Neuronal stem cell (in vitro differentiated cells): ENCODE measurements around the gene KIAA0232.

ENCODE experiments used
- DNase-seq: peaks from one replicate; pipeline ENCODE4 v3.0.0-alpha.2; 2013; ENCODE audit warnings: low spot score
- H2AFZ ChIP-seq: one replicate; pipeline ENCODE4 v1.6.1; 2013; ENCODE audit warnings: mild to moderate bottlenecking, low read length, inconsistent platforms
- H2AK5ac ChIP-seq: 2 replicates; pipeline ENCODE4 v1.6.1; 2013; ENCODE audit warnings: low read depth, mild to moderate bottlenecking, inconsistent platforms, low read length, moderate library complexity, mixed read lengths
- H2BK120ac ChIP-seq: 2 replicates; pipeline ENCODE4 v1.6.1; 2013; ENCODE audit warnings: low read depth, mild to moderate bottlenecking, inconsistent platforms, low read length, moderate library complexity, mixed read lengths
- H2BK12ac ChIP-seq: one replicate; pipeline ENCODE4 v1.6.1; 2013; ENCODE audit warnings: low read length, inconsistent platforms
- H2BK15ac ChIP-seq: 2 replicates; pipeline ENCODE4 v1.6.1; 2013; ENCODE audit warnings: mild to moderate bottlenecking, low read length, inconsistent platforms, mixed read lengths
- H2BK5ac ChIP-seq: one replicate; pipeline ENCODE4 v1.6.1; 2013; ENCODE audit warnings: inconsistent platforms, mild to moderate bottlenecking, low read length, moderate library complexity
- H3K14ac ChIP-seq: one replicate; pipeline ENCODE4 v1.6.1; 2013; ENCODE audit warnings: low read length, inconsistent platforms
- H3K18ac ChIP-seq: 2 replicates; pipeline ENCODE4 v1.6.1; 2013; ENCODE audit warnings: low read length, inconsistent platforms
- H3K23ac ChIP-seq: 2 replicates; pipeline ENCODE4 v1.6.1; 2013; ENCODE audit warnings: low read depth, mild to moderate bottlenecking, mixed read lengths, low read length, inconsistent platforms; ENCODE audit not compliant: poor library complexity
- H3K27ac ChIP-seq: replicated peaks from 3 replicates; pipeline ENCODE4 v1.5.1; 2013; ENCODE audit warnings: low read length, inconsistent platforms
- H3K27me3 ChIP-seq, 3 experiments: 2 replicates each; pipeline ENCODE4 v1.6.1; 2013; ENCODE audit warnings: low read length in 3 of 3, mild to moderate bottlenecking in 2 of 3, inconsistent platforms in 1 of 3, low read depth in 1 of 3, mixed read lengths in 1 of 3, moderate library complexity in 1 of 3; ENCODE audit not compliant: control insufficient read depth in 3 of 3, insufficient read depth in 3 of 3
- H3K36me3 ChIP-seq, 2 donors: replicated peaks in 1 of 2; 2 replicates each; pipeline ENCODE4 v1.6.1; 2013; ENCODE audit warnings: low read length in 2 of 2; ENCODE audit not compliant: control insufficient read depth in 2 of 2, insufficient read depth in 2 of 2
- H3K4ac ChIP-seq: 2 replicates; pipeline ENCODE4 v1.6.1; 2013; ENCODE audit warnings: inconsistent platforms, mild to moderate bottlenecking, low read length, moderate library complexity
- H3K4me1 ChIP-seq, 2 donors: 1 replicate in 1 of 2; 2 replicates in 1 of 2; pipeline ENCODE4 v1.6.1; 2013; ENCODE audit warnings: low read length in 2 of 2, low read depth in 1 of 2; ENCODE audit not compliant: control insufficient read depth in 2 of 2, insufficient read depth in 1 of 2
- H3K4me2 ChIP-seq: one replicate; pipeline ENCODE4 v1.6.1; 2013; ENCODE audit warnings: mild to moderate bottlenecking, low read length, inconsistent platforms; ENCODE audit not compliant: insufficient read depth, poor library complexity, severe bottlenecking
- H3K4me3 ChIP-seq, 2 donors: 2 replicates each; pipeline ENCODE4 v1.5.1; 2013; ENCODE audit warnings: low read length in 2 of 2, mild to moderate bottlenecking in 2 of 2, inconsistent platforms in 1 of 2, moderate library complexity in 1 of 2
- H3K79me1 ChIP-seq: one replicate; pipeline ENCODE4 v1.6.1; 2013; ENCODE audit warnings: low read depth, mild to moderate bottlenecking, inconsistent platforms, low read length, moderate library complexity
- H3K9ac ChIP-seq: one replicate; pipeline ENCODE4 v1.6.1; 2013; ENCODE audit warnings: mild to moderate bottlenecking, low read depth, low read length, inconsistent platforms; ENCODE audit not compliant: poor library complexity
- H3K9me3 ChIP-seq, 2 donors: replicated peaks in 1 of 2; 2 replicates each; pipeline versions ENCODE3 to v1.6.1; 2013; ENCODE audit warnings: low read length in 2 of 2, mild to moderate bottlenecking in 2 of 2, inconsistent platforms in 1 of 2, low read depth in 1 of 2, mixed read lengths in 1 of 2, moderate library complexity in 1 of 2; ENCODE audit not compliant: control insufficient read depth in 2 of 2, insufficient read depth in 1 of 2
- H4K8ac ChIP-seq: one replicate; pipeline ENCODE4 v1.6.1; 2013; ENCODE audit warnings: low read depth, mild to moderate bottlenecking, inconsistent platforms, low read length, moderate library complexity
- H4K91ac ChIP-seq: one replicate; pipeline ENCODE4 v1.6.1; 2013; ENCODE audit warnings: low read length, low read depth, mild to moderate bottlenecking, inconsistent platforms; ENCODE audit not compliant: poor library complexity
- WGBS, 2 donors: extraction: QIAGEN DNeasy Blood & Tissue Kit; methylation state at CpG; one replicate each; pipeline ENCODE4 v1.1.7; 2013; ENCODE audit warnings: missing lambda C conversion rate in 2 of 2, mixed read lengths in 1 of 2; ENCODE audit not compliant: insufficient read length in 2 of 2, insufficient replicate concordance in 1 of 2; ENCODE audit errors: extremely low coverage in 2 of 2; 5-methylcytosine and 5-hydroxymethylcytosine counted together

The KIAA0232 gene

GRCh38 chr4:6769989-6770420 lies 12.5 kb upstream of the KIAA0232 start:
- Histone ChIP-seq H2BK120ac (no peak overlapping the region), H2BK15ac (no peak overlapping the region), H3K27me3 (peaks cover 0 to 13% (median 0%) of the 10 kb centered on the region in 3 experiments), H3K27ac (no peak overlapping the region), H3K23ac (no peak overlapping the region), H2BK12ac (no peak overlapping the region), H3K36me3 (no peaks in the 10 kb centered on the region), H3K18ac (no peak overlapping the region), H3K4ac (no peak overlapping the region), H3K4me2 (no peak overlapping the region), H2BK5ac (no peak overlapping the region), H4K91ac (no peak overlapping the region), H3K9me3 (no peaks in the 10 kb centered on the region), H3K14ac (no peak overlapping the region), H3K79me1 (no peaks in the 10 kb centered on the region), H4K8ac (no peak overlapping the region), H3K4me1 (peaks cover 4 to 11% of the 10 kb centered on the region in 2 donors), H2AK5ac (no peak overlapping the region), H2AFZ (no peak overlapping the region), H3K4me3 (no peak overlapping the region), H3K9ac (no peak overlapping the region)
- no CpG with 5 or more reads among the region's 7 CpGs for WGBS, 2 donors
- DNase-seq = no peak

GRCh38 chr4:6770581-6771228 lies 11.8 kb upstream of the KIAA0232 start:
- Histone ChIP-seq H3K9ac (no peak overlapping the region), H2BK5ac (no peak overlapping the region), H3K4me1 (peaks cover 4 to 11% of the 10 kb centered on the region in 2 donors), H2BK15ac (no peak overlapping the region), H3K4me2 (no peak overlapping the region), H4K8ac (no peak overlapping the region), H2AK5ac (peak overlapping the region; percentile 74), H3K23ac (no peak overlapping the region), H3K4me3 (no peak overlapping the region), H2BK12ac (no peak overlapping the region), H3K18ac (no peak overlapping the region), H3K9me3 (no peaks in the 10 kb centered on the region), H3K36me3 (no peaks in the 10 kb centered on the region), H3K27ac (no peak overlapping the region), H2BK120ac (no peak overlapping the region), H2AFZ (no peak overlapping the region), H3K4ac (no peak overlapping the region), H3K79me1 (no peaks in the 10 kb centered on the region), H3K14ac (no peak overlapping the region), H3K27me3 (peaks cover 0 to 17% (median 0%) of the 10 kb centered on the region in 3 experiments), H4K91ac (no peak overlapping the region)
- WGBS, 2 donors = no CpG with 5 or more reads among the region's 7 CpGs
- no peak for DNase-seq

GRCh38 chr4:6771229-6771671 lies 11.3 kb upstream of the KIAA0232 start:
- Histone ChIP-seq H3K14ac (peak overlapping the region; percentile 65), H3K4me1 (peaks cover 4 to 11% of the 10 kb centered on the region in 2 donors), H3K4ac (no peak overlapping the region), H3K9ac (no peak overlapping the region), H4K91ac (no peak overlapping the region), H2BK12ac (no peak overlapping the region), H3K27ac (no peak overlapping the region), H3K36me3 (no peaks in the 10 kb centered on the region), H3K23ac (no peak overlapping the region), H2AFZ (no peak overlapping the region), H4K8ac (no peak overlapping the region), H3K4me2 (no peak overlapping the region), H2BK5ac (no peak overlapping the region), H3K18ac (peak overlapping the region; percentile 36), H3K4me3 (no peak overlapping the region), H3K79me1 (no peaks in the 10 kb centered on the region), H2BK120ac (no peak overlapping the region), H3K27me3 (peaks cover 0 to 22% (median 0%) of the 10 kb centered on the region in 3 experiments), H3K9me3 (no peaks in the 10 kb centered on the region), H2BK15ac (no peak overlapping the region), H2AK5ac (peak overlapping the region; percentile 74)
- WGBS, 2 donors = no CpG with 5 or more reads among the region's 8 CpGs
- no peak for DNase-seq

GRCh38 chr4:6772223-6772928 lies 10.2 kb upstream of the KIAA0232 start:
- no CpG with 5 or more reads among the region's 10 CpGs for WGBS, 2 donors
- Histone ChIP-seq H3K14ac (no peak overlapping the region), H3K27ac (no peak overlapping the region)

More at GRCh38 chr4:6772223-6772928, 10.2 kb upstream of the KIAA0232 start:
- Histone ChIP-seq H3K27me3 (peaks cover 0 to 27% (median 0%) of the 10 kb centered on the region in 3 experiments), H3K36me3 (no peaks in the 10 kb centered on the region), H2BK15ac (no peak overlapping the region), H2BK5ac (no peak overlapping the region), H3K9me3 (no peaks in the 10 kb centered on the region), H3K23ac (no peak overlapping the region), H3K18ac (no peak overlapping the region), H3K79me1 (no peaks in the 10 kb centered on the region), H4K8ac (no peak overlapping the region), H4K91ac (no peak overlapping the region), H3K9ac (no peak overlapping the region), H2AFZ (no peak overlapping the region), H3K4me3 (no peak overlapping the region), H3K4me2 (no peak overlapping the region), H2BK120ac (no peak overlapping the region), H3K4me1 (peaks cover 4 to 11% of the 10 kb centered on the region in 2 donors), H2AK5ac (no peak overlapping the region), H3K4ac (no peak overlapping the region), H2BK12ac (no peak overlapping the region)
- no peak for DNase-seq
